ENCODE measurements around the gene C9orf72.

Gene C9orf72

GRCh38 chr9:27595733-27596132 is 22.5 kb upstream of the C9orf72 start:
- no peak overlapping the region for H3K4me3 ChIP-seq (ENCODE audit: control insufficient read depth in 1 of 7, extremely low read depth in 1 of 7, insufficient read depth in 4 of 7, low read depth in 2 of 7, low read length in 6 of 7)
- no peak for DNase-seq
- ChIA-PET CTCF (no interaction called here), POLR2A (no interaction called here)
- WGBS (ENCODE audit: insufficient coverage) = 98% methylated on average over 13 of the region's 13 CpGs
- no peaks in the 10 kb centered on the region for H3K9me3 ChIP-seq (ENCODE audit: control extremely low read depth in 1 of 5, control insufficient read depth in 4 of 5, insufficient read depth in 2 of 5, low read depth in 1 of 5, low read length in 4 of 5)
- no peaks in the 10 kb centered on the region for H3K27me3 ChIP-seq (replicated peaks in 2 of 5; ENCODE audit: control insufficient read depth in 4 of 5, insufficient read depth in 5 of 5, low read length in 4 of 5)
- no peaks in the 10 kb centered on the region for H3K36me3 ChIP-seq (ENCODE audit: control insufficient read depth in 4 of 4, insufficient read depth in 4 of 4, low read length in 3 of 4)
- peaks cover 7 to 13% (median 11%) of the 10 kb centered on the region in 4 experiments for H3K4me1 ChIP-seq (ENCODE audit: control extremely low read depth in 1 of 4, control insufficient read depth in 4 of 4, insufficient read depth in 4 of 4, low read length in 3 of 4)
- no peak overlapping the region for H3K27ac ChIP-seq (ENCODE audit: insufficient read depth in 1 of 2, low read depth in 1 of 2, low read length in 2 of 2, poor library complexity in 1 of 2, severe bottlenecking in 2 of 2)

GRCh38 chr9:27591672-27592071 is 18.4 kb upstream of the C9orf72 start:
- POLR2A ChIA-PET = no interaction called here
- CTCF ChIA-PET = no interaction called here
- Histone ChIP-seq H3K27ac (ENCODE audit: insufficient read depth in 1 of 2, low read depth in 1 of 2, low read length in 2 of 2, poor library complexity in 1 of 2, severe bottlenecking in 2 of 2) (no peak overlapping the region), H3K4me1 (ENCODE audit: control extremely low read depth in 1 of 4, control insufficient read depth in 4 of 4, insufficient read depth in 4 of 4, low read length in 3 of 4) (peaks cover 0 to 12% (median 1%) of the 10 kb centered on the region in 4 experiments), H3K27me3 (replicated peaks in 2 of 5; ENCODE audit: control insufficient read depth in 4 of 5, insufficient read depth in 5 of 5, low read length in 4 of 5) (no peaks in the 10 kb centered on the region), H3K4me3 (ENCODE audit: control insufficient read depth in 1 of 7, extremely low read depth in 1 of 7, insufficient read depth in 4 of 7, low read depth in 2 of 7, low read length in 6 of 7) (no peak overlapping the region), H3K9me3 (ENCODE audit: control extremely low read depth in 1 of 5, control insufficient read depth in 4 of 5, insufficient read depth in 2 of 5, low read depth in 1 of 5, low read length in 4 of 5) (peaks cover 0 to 3% (median 0%) of the 10 kb centered on the region in 5 experiments), H3K36me3 (ENCODE audit: control insufficient read depth in 4 of 4, insufficient read depth in 4 of 4, low read length in 3 of 4) (no peaks in the 10 kb centered on the region)
- 100% methylated on average over 2 of the region's 3 CpGs for WGBS (ENCODE audit: insufficient coverage)
- DNase-seq = no peak

- POLR2A ChIA-PET = no interaction called here
- H3K4me3 ChIP-seq (ENCODE audit: control insufficient read depth in 1 of 7, extremely low read depth in 1 of 7, insufficient read depth in 4 of 7, low read depth in 2 of 7, low read length in 6 of 7) = no peak overlapping the region
- WGBS (ENCODE audit: insufficient coverage) = no CpG with 5 or more reads among the region's 2 CpGs
- CTCF ChIA-PET = interaction anchor here (1.8 kb wide), 1 partner anchor 9 kb away, joined by 7 read pairs; no protein-coding TSS in a partner anchor
- DNase-seq = no peak
- peaks cover 0 to 3% (median 0%) of the 10 kb centered on the region in 5 experiments for H3K9me3 ChIP-seq (ENCODE audit: control extremely low read depth in 1 of 5, control insufficient read depth in 4 of 5, insufficient read depth in 2 of 5, low read depth in 1 of 5, low read length in 4 of 5)
- H3K27ac ChIP-seq (ENCODE audit: insufficient read depth in 1 of 2, low read depth in 1 of 2, low read length in 2 of 2, poor library complexity in 1 of 2, severe bottlenecking in 2 of 2) = no peak overlapping the region
- no peaks in the 10 kb centered on the region for H3K36me3 ChIP-seq (ENCODE audit: control insufficient read depth in 4 of 4, insufficient read depth in 4 of 4, low read length in 3 of 4)
- H3K4me1 ChIP-seq (ENCODE audit: control extremely low read depth in 1 of 4, control insufficient read depth in 4 of 4, insufficient read depth in 4 of 4, low read length in 3 of 4) = peaks cover 0 to 14% (median 1%) of the 10 kb centered on the region in 4 experiments
- H3K27me3 ChIP-seq (replicated peaks in 2 of 5; ENCODE audit: control insufficient read depth in 4 of 5, insufficient read depth in 5 of 5, low read length in 4 of 5) = no peaks in the 10 kb centered on the region
These were observed 17.8 kb upstream of the C9orf72 start for GRCh38 chr9:27591093-27591492.

GRCh38 chr9:27590651-27591050 is 17.4 kb upstream of the C9orf72 start:
- DNase-seq = no peak
- ChIA-PET POLR2A (no interaction called here), CTCF (interaction anchor here (1.8 kb wide), 1 partner anchor 9 kb away, joined by 7 read pairs; no protein-coding TSS in a partner anchor)
- H3K9me3 ChIP-seq (ENCODE audit: control extremely low read depth in 1 of 5, control insufficient read depth in 4 of 5, insufficient read depth in 2 of 5, low read depth in 1 of 5, low read length in 4 of 5) = peaks cover 0 to 3% (median 0%) of the 10 kb centered on the region in 5 experiments
- no peak overlapping the region for H3K27ac ChIP-seq (ENCODE audit: insufficient read depth in 1 of 2, low read depth in 1 of 2, low read length in 2 of 2, poor library complexity in 1 of 2, severe bottlenecking in 2 of 2)
- no peaks in the 10 kb centered on the region for H3K27me3 ChIP-seq (replicated peaks in 2 of 5; ENCODE audit: control insufficient read depth in 4 of 5, insufficient read depth in 5 of 5, low read length in 4 of 5)
- H3K4me1 ChIP-seq (ENCODE audit: control extremely low read depth in 1 of 4, control insufficient read depth in 4 of 4, insufficient read depth in 4 of 4, low read length in 3 of 4) = peaks cover 0 to 14% (median 1%) of the 10 kb centered on the region in 4 experiments
- no peak overlapping the region for H3K4me3 ChIP-seq (ENCODE audit: control insufficient read depth in 1 of 7, extremely low read depth in 1 of 7, insufficient read depth in 4 of 7, low read depth in 2 of 7, low read length in 6 of 7)
- no peaks in the 10 kb centered on the region for H3K36me3 ChIP-seq (ENCODE audit: control insufficient read depth in 4 of 4, insufficient read depth in 4 of 4, low read length in 3 of 4)

- ChIA-PET POLR2A (no interaction called here), CTCF (interaction anchor here (1.2 to 1.8 kb wide), 2 partner anchors 10 to 13 kb away, joined by 3 to 7 read pairs; no protein-coding TSS in a partner anchor)
- H3K4me3 ChIP-seq (ENCODE audit: control insufficient read depth in 1 of 7, extremely low read depth in 1 of 7, insufficient read depth in 4 of 7, low read depth in 2 of 7, low read length in 6 of 7) = no peak overlapping the region
- no peaks in the 10 kb centered on the region for H3K36me3 ChIP-seq (ENCODE audit: control insufficient read depth in 4 of 4, insufficient read depth in 4 of 4, low read length in 3 of 4)
- no peak for DNase-seq
- H3K9me3 ChIP-seq (ENCODE audit: control extremely low read depth in 1 of 5, control insufficient read depth in 4 of 5, insufficient read depth in 2 of 5, low read depth in 1 of 5, low read length in 4 of 5) = peaks cover 0 to 3% (median 0%) of the 10 kb centered on the region in 5 experiments
- H3K27ac ChIP-seq (ENCODE audit: insufficient read depth in 1 of 2, low read depth in 1 of 2, low read length in 2 of 2, poor library complexity in 1 of 2, severe bottlenecking in 2 of 2) = no peak overlapping the region
- WGBS (ENCODE audit: insufficient coverage) = 100% methylated on average over 2 of the region's 2 CpGs
- no peaks in the 10 kb centered on the region for H3K27me3 ChIP-seq (replicated peaks in 2 of 5; ENCODE audit: control insufficient read depth in 4 of 5, insufficient read depth in 5 of 5, low read length in 4 of 5)
- peaks cover 0 to 14% (median 1%) of the 10 kb centered on the region in 4 experiments for H3K4me1 ChIP-seq (ENCODE audit: control extremely low read depth in 1 of 4, control insufficient read depth in 4 of 4, insufficient read depth in 4 of 4, low read length in 3 of 4)
These were observed 16.2 kb upstream of the C9orf72 start for GRCh38 chr9:27589462-27589861.

- Histone ChIP-seq H3K4me1 (ENCODE audit: control extremely low read depth in 1 of 4, control insufficient read depth in 4 of 4, insufficient read depth in 4 of 4, low read length in 3 of 4) (peaks cover 0 to 14% (median 0%) of the 10 kb centered on the region in 4 experiments), H3K27me3 (replicated peaks in 2 of 5; ENCODE audit: control insufficient read depth in 4 of 5, insufficient read depth in 5 of 5, low read length in 4 of 5) (no peaks in the 10 kb centered on the region), H3K36me3 (ENCODE audit: control insufficient read depth in 4 of 4, insufficient read depth in 4 of 4, low read length in 3 of 4) (no peaks in the 10 kb centered on the region), H3K27ac (ENCODE audit: insufficient read depth in 1 of 2, low read depth in 1 of 2, low read length in 2 of 2, poor library complexity in 1 of 2, severe bottlenecking in 2 of 2) (no peak overlapping the region), H3K9me3 (ENCODE audit: control extremely low read depth in 1 of 5, control insufficient read depth in 4 of 5, insufficient read depth in 2 of 5, low read depth in 1 of 5, low read length in 4 of 5) (peaks cover 0 to 3% (median 0%) of the 10 kb centered on the region in 5 experiments), H3K4me3 (ENCODE audit: control insufficient read depth in 1 of 7, extremely low read depth in 1 of 7, insufficient read depth in 4 of 7, low read depth in 2 of 7, low read length in 6 of 7) (no peak overlapping the region)
- 83% methylated on average over 1 of the region's 3 CpGs for WGBS (ENCODE audit: insufficient coverage)
- POLR2A ChIA-PET = no interaction called here
- DNase-seq = peak in 1 of 3 donors; percentile 10
- CTCF ChIA-PET = no interaction called here
These were observed 13.0 kb upstream of the C9orf72 start for GRCh38 chr9:27586304-27586703.

GRCh38 chr9:27584931-27585330 is 11.7 kb upstream of the C9orf72 start:
- Histone ChIP-seq H3K27me3 (replicated peaks in 2 of 5; ENCODE audit: control insufficient read depth in 4 of 5, insufficient read depth in 5 of 5, low read length in 4 of 5) (no peaks in the 10 kb centered on the region), H3K4me1 (ENCODE audit: control extremely low read depth in 1 of 4, control insufficient read depth in 4 of 4, insufficient read depth in 4 of 4, low read length in 3 of 4) (peaks cover 0 to 14% (median 0%) of the 10 kb centered on the region in 4 experiments), H3K36me3 (ENCODE audit: control insufficient read depth in 4 of 4, insufficient read depth in 4 of 4, low read length in 3 of 4) (no peaks in the 10 kb centered on the region), H3K4me3 (ENCODE audit: control insufficient read depth in 1 of 7, extremely low read depth in 1 of 7, insufficient read depth in 4 of 7, low read depth in 2 of 7, low read length in 6 of 7) (no peak overlapping the region), H3K9me3 (ENCODE audit: control extremely low read depth in 1 of 5, control insufficient read depth in 4 of 5, insufficient read depth in 2 of 5, low read depth in 1 of 5, low read length in 4 of 5) (peaks cover 0 to 3% (median 0%) of the 10 kb centered on the region in 5 experiments), H3K27ac (ENCODE audit: insufficient read depth in 1 of 2, low read depth in 1 of 2, low read length in 2 of 2, poor library complexity in 1 of 2, severe bottlenecking in 2 of 2) (no peak overlapping the region)
- ChIA-PET POLR2A (no interaction called here), CTCF (no interaction called here)
- DNase-seq = no peak
